Endothelial cell of umbilical vein (primary cell): ENCODE measurements around the gene SSR1. TPM values are rescaled to one million over a fixed set of nuclear protein-coding genes. Genes with fewer than 3 reads are reported as not detected.

ENCODE experiments used
- BruUV-seq: library from RNA; stranded (reverse); fragments of 400-500 nt; replicated peaks from 2 replicates; lab custom pipeline; 2021; lab: Mats Ljungman, UMichigan
- CTCF ChIA-PET: fragments of 300-600, 350-600 bp; sonication (Branson Sonifier 250); formaldehyde crosslinking; loops from one replicate; lab custom pipeline; 2021; ENCODE audit warnings: antibody characterized with exemption, inconsistent platforms; lab: Charles Lee
- POLR2A ChIA-PET: fragments of 300-600, 350-600 bp; sonication (Branson Sonifier 250); formaldehyde crosslinking; loops from one replicate; lab custom pipeline; 2021; ENCODE audit warnings: antibody characterized with exemption, inconsistent platforms; lab: Charles Lee
- DNase-seq: peaks from one replicate; pipeline ENCODE4 v3.0.0-alpha.2; 2011; ENCODE audit warnings: low read depth, low spot score
- FAIRE-seq: peaks from 2 replicates; lab custom pipeline; 2011; peaks lifted over from hg19 to GRCh38; lab: Jason Lieb, UNC
- H2AFZ ChIP-seq: 2 replicates; pipeline ENCODE4 v1.6.0; 2012; ENCODE audit warnings: low read depth, low read length, control low read depth, inconsistent platforms
- H3K27ac ChIP-seq: 2 replicates; pipeline ENCODE4 v1.5.1; 2011; ENCODE audit warnings: low read depth, mild to moderate bottlenecking, control low read depth, low read length, moderate library complexity; ENCODE audit not compliant: insufficient read depth
- H3K27me3 ChIP-seq, 2 experiments: 2 replicates each; pipeline versions ENCODE4 v1.6.0 to v1.6.1; 2011; ENCODE audit warnings: low read length in 2 of 2, mixed read lengths in 1 of 2; ENCODE audit not compliant: control insufficient read depth in 2 of 2, insufficient read depth in 2 of 2
- H3K36me3 ChIP-seq, 2 experiments: 2 replicates in 1 of 2; 3 replicates in 1 of 2; pipeline ENCODE4 v1.5.1; 2011; ENCODE audit warnings: low read length in 2 of 2, mild to moderate bottlenecking in 1 of 2, moderate library complexity in 1 of 2; ENCODE audit not compliant: control insufficient read depth in 2 of 2, insufficient read depth in 2 of 2; ENCODE audit errors: extremely low read depth in 1 of 2
- H3K4me1 ChIP-seq: 3 replicates; pipeline ENCODE4 v1.5.1; 2011; ENCODE audit warnings: mild to moderate bottlenecking, low read length; ENCODE audit not compliant: control insufficient read depth, insufficient read depth; ENCODE audit errors: extremely low read depth
- H3K4me2 ChIP-seq: 2 replicates; pipeline ENCODE4 v1.6.1; 2011; ENCODE audit warnings: low read length, control low read depth, mixed read lengths; ENCODE audit not compliant: insufficient read depth
- H3K4me3 ChIP-seq, 3 experiments: fragments of 200-600 bp in 1 of 3; sonication (generic), shearing (Covaris generic) in 1 of 3; replicated peaks in 1 of 3; 2 replicates each; pipeline ENCODE4 v1.5.1; 2011 to 2016; ENCODE audit warnings: control low read depth in 3 of 3, low read length in 3 of 3, mild to moderate bottlenecking in 2 of 3, inconsistent platforms in 1 of 3, low read depth in 1 of 3, moderate library complexity in 1 of 3; ENCODE audit not compliant: insufficient read depth in 1 of 3
- H3K79me2 ChIP-seq: 2 replicates; pipeline ENCODE4 v1.6.0; 2012; ENCODE audit warnings: low read length, inconsistent platforms; ENCODE audit not compliant: control insufficient read depth, insufficient read depth
- H3K9ac ChIP-seq: replicated peaks from 2 replicates; pipeline ENCODE3; 2011; ENCODE audit warnings: low read length, control low read depth; ENCODE audit not compliant: insufficient read depth; ENCODE audit errors: extremely low read depth
- H3K9me1 ChIP-seq: replicated peaks from 3 replicates; pipeline ENCODE4 v1.6.0; 2011; ENCODE audit warnings: mild to moderate bottlenecking, low read length; ENCODE audit not compliant: control insufficient read depth, insufficient read depth; ENCODE audit errors: extremely low read depth
- H3K9me3 ChIP-seq: replicated peaks from 2 replicates; pipeline ENCODE4 v1.5.1; 2012; ENCODE audit warnings: low read length, inconsistent platforms; ENCODE audit not compliant: control insufficient read depth, insufficient read depth
- H4K20me1 ChIP-seq: replicated peaks from 2 replicates; pipeline ENCODE3; 2011; ENCODE audit warnings: mild to moderate bottlenecking, low read length; ENCODE audit not compliant: control insufficient read depth, insufficient read depth; ENCODE audit errors: extremely low read depth
- CTCF ChIP-seq, 2 donors: IDR thresholded peaks; 1 replicate in 1 of 2; 2 replicates in 1 of 2; pipeline ENCODE4 v1.5.1; 2011; ENCODE audit warnings: low read length in 2 of 2, mild to moderate bottlenecking in 2 of 2, moderate library complexity in 2 of 2, control low read depth in 1 of 2, inconsistent platforms in 1 of 2, low read depth in 1 of 2; ENCODE audit not compliant: insufficient read depth in 1 of 2; ENCODE audit errors: extremely low read depth in 1 of 2
- EZH2 ChIP-seq: IDR thresholded peaks from 2 replicates; pipeline ENCODE4 v1.6.1; 2012; ENCODE audit warnings: borderline replicate concordance, low read depth, mild to moderate bottlenecking, moderate library complexity, low read length, inconsistent platforms; ENCODE audit not compliant: severe bottlenecking
- FOS ChIP-seq: IDR thresholded peaks from 2 replicates; pipeline ENCODE4 v1.6.1; 2011; ENCODE audit warnings: mild to moderate bottlenecking, low read length, moderate library complexity, borderline replicate concordance; ENCODE audit not compliant: insufficient read depth
- GATA2 ChIP-seq: IDR thresholded peaks from 2 replicates; pipeline ENCODE4 v1.7.0; 2011; ENCODE audit warnings: low read depth, mild to moderate bottlenecking, moderate library complexity, mixed read lengths, low read length; ENCODE audit not compliant: insufficient read length, insufficient read depth
- JUN ChIP-seq: IDR thresholded peaks from 2 replicates; pipeline ENCODE4 v1.6.1; 2011; ENCODE audit warnings: borderline replicate concordance, low read depth; ENCODE audit not compliant: insufficient read length, insufficient read depth
- MAX ChIP-seq: IDR thresholded peaks from 2 replicates; pipeline ENCODE4 v1.6.1; 2011; ENCODE audit not compliant: insufficient read depth, insufficient read length
- MYC ChIP-seq: IDR thresholded peaks from one replicate; pipeline ENCODE4 v1.6.1; 2011; ENCODE audit warnings: mild to moderate bottlenecking, low read depth, low read length
- POLR2A ChIP-seq: IDR thresholded peaks from 2 replicates; pipeline ENCODE4 v1.6.1; 2012; ENCODE audit warnings: low read depth, mild to moderate bottlenecking, control low read depth, low read length
- POLR2AphosphoS5 ChIP-seq: IDR thresholded peaks from 2 replicates; pipeline ENCODE4 v1.6.1; 2012; ENCODE audit warnings: low read depth, mild to moderate bottlenecking, control low read depth, low read length, moderate library complexity; ENCODE audit not compliant: insufficient read depth
- dilution Hi-C: fragments of 300-500 bp; cut with MboI; formaldehyde crosslinking; loops from one replicate; pipeline ENCODE4 v1.15.0; 2019; ENCODE audit warnings: low sequenced_read_pairs; ENCODE audit not compliant: extremely low pct_ligation_motif_present
- intact Hi-C: fragments of 100-400 bp; cut with micrococcal nuclease; formaldehyde crosslinking; loops from one replicate; pipeline ENCODE4 v1.10.0; 2022
- polyA plus RNA-seq, 4 experiments: library from polyadenylated mRNA; depleted of rRNA in 3 of 4; stranded (reverse) in 3 of 4; unstranded in 1 of 4; fragments of >200 nt; gene quantifications; 2 replicates each; pipeline versions ENCODE4 v1.2.1 to v1.2.3, GENCODE V29; 2011 to 2012; ENCODE audit warnings: missing spikeins in 1 of 4
- total RNA-seq: library from RNA; stranded (reverse); gene quantifications from 2 replicates; pipeline ENCODE4 v1.2.3, GENCODE V29; 2021

SSR1 gene
- total and polyA plus RNA-seq, 2 donors (not counting 3 experiments of a cell fraction or from before 2014, with no cell fraction given): 70.7 to 187 TPM

DNA sequence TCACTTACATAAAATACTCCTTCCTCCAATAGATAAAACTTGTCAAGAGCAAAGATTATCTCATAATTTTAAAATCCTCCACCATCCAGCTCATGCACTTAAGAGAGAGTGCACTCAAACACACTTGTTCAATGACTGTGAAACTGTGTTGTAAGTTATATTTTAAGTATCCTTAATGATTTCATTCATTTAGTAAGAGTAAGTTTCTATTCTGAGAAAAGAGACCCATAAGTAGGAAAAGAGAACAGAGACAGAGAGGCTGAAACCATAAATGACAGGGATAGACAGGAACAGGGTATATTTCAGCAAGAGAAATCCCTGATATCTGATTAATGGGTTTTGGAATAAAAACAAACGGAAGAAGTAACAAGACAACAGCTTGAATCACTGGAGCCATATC lies 8.2 kb downstream of the SSR1 start:
- Histone ChIP-seq H3K36me3 (peaks cover 27 to 40% of the 10 kb centered on the region in 2 experiments), H3K9ac (no peak overlapping the region), H4K20me1 (no peaks in the 10 kb centered on the region), H3K4me3 (no peak overlapping the region), H3K9me3 (no peaks in the 10 kb centered on the region), H2AFZ (no peak overlapping the region), H3K4me2 (no peak overlapping the region), H3K79me2 (peaks cover 60% of the 10 kb centered on the region), H3K4me1 (no peaks in the 10 kb centered on the region), H3K27ac (no peak overlapping the region), H3K27me3 (no peaks in the 10 kb centered on the region), H3K9me1 (no peaks in the 10 kb centered on the region)
- dilution Hi-C loops: no loop called here
- intact Hi-C loops: no loop called here
- no peak for TF ChIP-seq POLR2A
- TF ChIP-seq MYC: no peak
- TF ChIP-seq FOS: no peak
- TF ChIP-seq MAX: no peak
- no peak for TF ChIP-seq POLR2AphosphoS5
- no peak for TF ChIP-seq CTCF (IDR thresholded peaks at IDR 0.05; ENCODE audit: extremely low read depth in 1 of 2, insufficient read depth in 1 of 2, low read depth in 1 of 2, low read length in 2 of 2)
- TF ChIP-seq JUN: no peak
- TF ChIP-seq GATA2: no peak
- TF ChIP-seq EZH2: no peak
- CTCF ChIA-PET: no interaction called here
- no TSS peak for BruUV-seq
- POLR2A ChIA-PET: no interaction called here
- FAIRE-seq (no peak), DNase-seq (no peak)
